GM12865 (cell line): ENCODE measurements around the gene BRD4.
A peak's percentile ranks its signal among the peaks of the same experiment; 100 is the strongest.

Source experiments
- DNase-seq: peaks from one replicate; pipeline ENCODE4 v3.0.0; 2010; ENCODE audit warnings: low read depth
- H3K4me3 ChIP-seq: 2 replicates; pipeline ENCODE4 v1.5.1; 2011; ENCODE audit warnings: mild to moderate bottlenecking, low read depth, low read length, control low read depth
- CTCF ChIP-seq: IDR thresholded peaks from 2 replicates; pipeline ENCODE4 v1.5.1; 2011; ENCODE audit warnings: low read length, control low read depth, low read depth, inconsistent platforms; ENCODE audit not compliant: insufficient read depth; ENCODE audit errors: missing control alignments

BRD4 gene

GRCh38 chr19:15292847-15293582 lies 39.3 kb downstream of the BRD4 start:
- DNase-seq: peak; percentile 75
- H3K4me3 ChIP-seq: peak overlapping the region; percentile 22; the same call in 1 of the 2 replicates
- TF ChIP-seq CTCF: no peak

- no peak for DNase-seq
- H3K4me3 ChIP-seq: no peak overlapping the region
- TF ChIP-seq CTCF: no peak
Observed at GRCh38 chr19:15292140-15292539, 40.2 kb downstream of the BRD4 start.

- peak; percentile 31 for DNase-seq
- H3K4me3 ChIP-seq: no peak overlapping the region
- no peak for TF ChIP-seq CTCF
Observed at GRCh38 chr19:15291548-15292021, 40.8 kb downstream of the BRD4 start.

GRCh38 chr19:15291089-15291488 lies 41.2 kb downstream of the BRD4 start:
- H3K4me3 ChIP-seq: no peak overlapping the region
- TF ChIP-seq CTCF: no peak
- DNase-seq: no peak

- H3K4me3 ChIP-seq: no peak overlapping the region
- no peak for TF ChIP-seq CTCF
- no peak for DNase-seq
Observed at GRCh38 chr19:15290166-15290565, 42.2 kb downstream of the BRD4 start.

GRCh38 chr19:15289673-15290072 lies 42.7 kb downstream of the BRD4 start:
- H3K4me3 ChIP-seq: no peak overlapping the region
- no peak for DNase-seq

More at GRCh38 chr19:15289673-15290072, 42.7 kb downstream of the BRD4 start:
- no peak for TF ChIP-seq CTCF
